ENCODE data around the gene AGRN. TPM values are rescaled to one million over a fixed set of nuclear protein-coding genes. Genes with fewer than 3 reads are reported as not detected.
"Not testable (repeated sequence)": the region's sequence is repeated elsewhere in the genome, so short reads cannot be mapped to it uniquely, and the experiment has no call there.

AGRN gene
- total RNA-seq, 6 experiments from 2014 or later, result 131 to 164 (median 140) TPM

- peaks cover 17% of the 10 kb centered on the region for H3K27me3 Mint-ChIP-seq (ENCODE audit: insufficient read depth)
- no peaks in the 10 kb centered on the region for H3K4me1 Mint-ChIP-seq (ENCODE audit: low read depth)
- no peak for TF ChIP-seq CTCF (IDR thresholded peaks at IDR 0.05)
Measured at GRCh38 chr1:985126-985525, 34.8 kb upstream of the AGRN start.

DNA sequence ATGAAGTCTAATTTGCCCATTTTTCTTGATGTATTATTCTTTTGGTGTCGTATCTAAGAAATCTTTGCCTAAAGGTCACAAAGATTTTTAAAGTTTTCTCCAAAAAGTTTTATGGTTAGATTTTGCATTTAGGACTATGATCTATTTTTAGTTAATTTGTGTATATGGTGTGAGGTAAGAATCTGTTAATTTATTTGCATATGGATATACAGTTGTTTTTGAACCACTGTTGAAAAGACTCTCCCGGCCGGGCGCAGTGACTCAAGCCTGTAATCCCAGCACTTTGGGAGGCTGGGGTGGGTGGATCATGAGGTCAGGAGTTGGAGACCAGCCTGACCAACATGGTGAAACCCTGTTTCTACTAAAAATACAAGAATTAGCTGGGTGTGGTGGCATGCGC, 31.9 kb upstream of the AGRN start:
- peaks cover 21% of the 10 kb centered on the region for H3K9me3 Mint-ChIP-seq

More at GRCh38 chr1:985126-985525, 34.8 kb upstream of the AGRN start:
- no peak overlapping the region for H3K4me3 Mint-ChIP-seq
- no peaks in the 10 kb centered on the region for H3K9me3 Mint-ChIP-seq
- 0 out of 2 replicates have a peak, but pooled peaks cover 8% of the 10 kb centered on the region for H3K36me3 Mint-ChIP-seq (ENCODE audit: low read depth)
- DNase-seq, result no peak
- H3K27ac Mint-ChIP-seq, result no peak overlapping the region

GRCh38 chr1:991275-991674, 28.6 kb upstream of the AGRN start:
- peaks cover 29% of the 10 kb centered on the region for H3K27me3 Mint-ChIP-seq (ENCODE audit: insufficient read depth)
- H3K9me3 Mint-ChIP-seq, result peaks cover 24% of the 10 kb centered on the region
- not testable (repeated sequence) for H3K4me1 Mint-ChIP-seq (ENCODE audit: low read depth)

More for the DNA sequence above, 31.9 kb upstream of the AGRN start:
- H3K4me1 Mint-ChIP-seq (ENCODE audit: low read depth); H3K4me3 Mint-ChIP-seq; DNase-seq; H3K27ac Mint-ChIP-seq: not testable (repeated sequence)
- H3K27me3 Mint-ChIP-seq (ENCODE audit: insufficient read depth), result peaks cover 24% of the 10 kb centered on the region
- H3K36me3 Mint-ChIP-seq (ENCODE audit: low read depth), result peaks cover 23% of the 10 kb centered on the region

GRCh38 chr1:991895-992294, 28.0 kb upstream of the AGRN start:
- Mint-ChIP-seq H3K36me3 (ENCODE audit: low read depth) (peaks cover 23% of the 10 kb centered on the region), H3K27me3 (ENCODE audit: insufficient read depth) (peaks cover 29% of the 10 kb centered on the region), H3K4me3 (no peak overlapping the region), H3K27ac (no peak overlapping the region), H3K9me3 (peaks cover 24% of the 10 kb centered on the region), H3K4me1 (ENCODE audit: low read depth) (peaks cover 6% of the 10 kb centered on the region)
- no peak for DNase-seq
- TF ChIP-seq CTCF (IDR thresholded peaks at IDR 0.05), result no peak

More at GRCh38 chr1:991275-991674, 28.6 kb upstream of the AGRN start:
- DNase-seq, H3K27ac Mint-ChIP-seq, H3K4me3 Mint-ChIP-seq: not testable (repeated sequence)
- peaks cover 23% of the 10 kb centered on the region for H3K36me3 Mint-ChIP-seq (ENCODE audit: low read depth)

- Mint-ChIP-seq H3K27me3 (ENCODE audit: insufficient read depth) (peaks cover 29% of the 10 kb centered on the region), H3K4me1 (ENCODE audit: low read depth) (peaks cover 6% of the 10 kb centered on the region), H3K9me3 (peaks cover 24% of the 10 kb centered on the region), H3K27ac (0 out of 2 replicates have a peak overlapping the region, but pooled peaks have one; percentile 13), H3K36me3 (ENCODE audit: low read depth) (peaks cover 23% of the 10 kb centered on the region), H3K4me3 (no peak overlapping the region)
- no peak for TF ChIP-seq CTCF (IDR thresholded peaks at IDR 0.05)
- DNase-seq, result no peak
Measured at GRCh38 chr1:992362-992761, 27.6 kb upstream of the AGRN start.

DNA sequence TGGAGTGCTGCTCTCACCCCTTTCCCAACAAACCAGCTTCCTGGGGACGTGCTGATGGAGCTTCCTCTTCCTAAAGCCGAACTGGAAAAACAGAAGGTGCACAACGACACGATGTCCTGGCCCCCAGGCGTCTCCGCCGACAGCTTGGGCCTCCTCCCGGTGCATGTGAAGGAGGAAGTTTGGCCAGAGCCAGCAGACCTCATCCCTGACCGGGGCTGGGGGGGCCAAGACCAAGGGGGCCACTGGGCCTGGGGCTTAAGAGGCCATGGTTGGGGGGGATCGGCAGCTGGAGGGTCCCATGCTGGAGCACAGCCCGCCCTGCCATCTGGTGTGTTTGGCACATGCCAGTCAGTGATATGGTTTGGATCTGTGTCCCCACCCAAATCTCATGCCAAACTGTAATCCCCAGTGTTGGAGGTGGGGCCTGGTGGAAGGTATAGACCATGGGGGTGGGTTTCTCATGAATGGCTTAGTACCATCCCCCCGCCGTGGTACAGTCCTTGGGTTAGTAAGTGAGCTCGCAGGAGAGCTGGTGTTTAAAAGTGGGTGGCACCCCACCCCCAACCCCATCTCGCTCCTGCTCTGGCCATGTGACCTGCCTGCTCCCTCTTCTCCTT, 26.4 kb upstream of the AGRN start:
- peaks cover 22% of the 10 kb centered on the region for H3K36me3 Mint-ChIP-seq (ENCODE audit: low read depth)

DNA sequence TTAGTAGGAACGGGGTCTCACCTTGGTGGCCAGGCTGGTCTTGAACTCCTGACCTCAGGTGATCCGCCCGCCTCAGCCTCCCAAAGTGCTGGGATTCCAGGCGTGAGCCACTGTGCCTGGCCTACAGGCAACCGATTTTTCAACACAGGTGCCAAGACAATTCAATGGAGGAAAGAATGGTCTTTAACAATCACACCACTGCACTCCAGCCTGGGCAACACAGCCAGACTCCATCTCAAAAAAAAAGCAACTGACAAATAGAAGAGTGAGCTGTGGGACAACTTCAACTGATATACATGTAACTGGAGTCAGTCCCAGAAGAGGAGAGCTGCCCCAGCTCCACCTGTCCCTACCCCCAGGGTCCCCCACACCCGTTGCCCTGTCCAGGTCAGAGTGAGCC, 25.4 kb upstream of the AGRN start:
- H3K4me3 Mint-ChIP-seq; H3K4me1 Mint-ChIP-seq (ENCODE audit: low read depth); DNase-seq; H3K27ac Mint-ChIP-seq: not testable (repeated sequence)
- H3K9me3 Mint-ChIP-seq, result peaks cover 24% of the 10 kb centered on the region
- H3K36me3 Mint-ChIP-seq (ENCODE audit: low read depth), result peaks cover 15% of the 10 kb centered on the region
- H3K27me3 Mint-ChIP-seq (ENCODE audit: insufficient read depth), result peaks cover 22% of the 10 kb centered on the region

More for the DNA sequence above, 26.4 kb upstream of the AGRN start:
- no peak overlapping the region for H3K27ac Mint-ChIP-seq
- peaks cover 6% of the 10 kb centered on the region for H3K4me1 Mint-ChIP-seq (ENCODE audit: low read depth)
- DNase-seq, result no peak
- H3K4me3 Mint-ChIP-seq, result no peak overlapping the region
- no peak for TF ChIP-seq CTCF (IDR thresholded peaks at IDR 0.05)
- H3K9me3 Mint-ChIP-seq, result peaks cover 24% of the 10 kb centered on the region
- H3K27me3 Mint-ChIP-seq (ENCODE audit: insufficient read depth), result peaks cover 27% of the 10 kb centered on the region

All from HFFc6 (cell line).